M059J (cell line): ENCODE measurements around the gene PCBP4. TPM values are rescaled to one million over a fixed set of nuclear protein-coding genes. Genes with fewer than 3 reads are reported as not detected.

Experiments
- DNase-seq: peaks from one replicate; pipeline ENCODE4 v3.0.0-alpha.2; 2012; ENCODE audit warnings: low read depth
- total RNA-seq: library from RNA; depleted of rRNA; stranded (reverse); fragments of >200 nt; shearing (Covaris generic); gene quantifications from 2 replicates; pipeline ENCODE4 v1.2.3, GENCODE V29; 2014; rRNA removed

PCBP4 gene
- total RNA-seq, 1 experiment from 2014 or later, result 45.1 TPM

DNA sequence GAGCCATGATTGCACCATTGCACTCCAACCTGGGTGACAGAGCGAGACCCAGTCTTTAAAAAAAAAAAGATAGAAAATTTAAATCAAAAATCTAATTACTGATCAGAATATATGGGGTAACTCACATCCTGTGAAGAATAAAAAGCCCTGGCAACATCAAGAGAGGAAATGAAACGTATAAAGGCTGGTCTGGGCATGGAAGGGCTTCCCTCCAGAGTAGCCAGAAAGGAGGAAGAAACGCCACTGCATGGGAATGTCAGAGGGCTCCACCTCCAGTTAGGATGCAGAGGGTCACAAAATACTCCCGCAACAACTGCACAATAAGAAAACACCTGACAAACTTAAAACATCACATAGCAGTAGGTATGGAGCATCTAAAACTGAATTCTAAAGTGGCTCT is 59.2 kb downstream of the PCBP4 start:
- DNase-seq, result no peak

Other genes with a start within 250 kb of the PCBP4 start
- gene IQCF6, start 188.2 kb downstream of the PCBP4 start, total RNA-seq, result not detected in 2 replicates
- not detected in 2 replicates for gene IQCF2, start 105.8 kb downstream of the PCBP4 start, total RNA-seq
- not detected in 2 replicates for gene IQCF5, start 91.9 kb downstream of the PCBP4 start, total RNA-seq
- not detected in 2 replicates for gene IQCF1, start 64.1 kb downstream of the PCBP4 start, total RNA-seq
- 22.2 and 26.3 TPM in 2 replicates for gene RRP9, start 25.6 kb downstream of the PCBP4 start, total RNA-seq
- gene PARP3, start 25.1 kb downstream of the PCBP4 start, total RNA-seq, result 12.3 and 15.9 TPM in 2 replicates
- 0.02 TPM in 1 of 2 replicates, not detected in the other for gene GPR62, start 12.1 kb downstream of the PCBP4 start, total RNA-seq
- 10.6 and 14.4 TPM in 2 replicates for gene ABHD14B, start 6.6 kb upstream of the PCBP4 start, total RNA-seq
- gene ABHD14A, start 7.6 kb upstream of the PCBP4 start, total RNA-seq, result 9.9 and 17.8 TPM in 2 replicates
- gene ACY1, start 16.1 kb upstream of the PCBP4 start, total RNA-seq, result 26.4 and 29.4 TPM in 2 replicates
- gene RPL29, start 28.4 kb upstream of the PCBP4 start, total RNA-seq, result 590 and 1,001 TPM in 2 replicates
- gene DUSP7, start 89.1 kb upstream of the PCBP4 start, total RNA-seq, result 9.6 and 14.0 TPM in 2 replicates
- gene POC1A, start 187.0 kb upstream of the PCBP4 start, total RNA-seq, result 7.6 and 10.7 TPM in 2 replicates
- 39.0 and 52.8 TPM in 2 replicates for gene ALAS1, start 230.7 kb upstream of the PCBP4 start, total RNA-seq